ENCODE data around the gene SETDB1. TPM values are rescaled to one million over a fixed set of nuclear protein-coding genes. Genes with fewer than 3 reads are reported as not detected.

Gene SETDB1
- total and polyA plus RNA-seq, 2 of the 8 experiments (the other 6 are each of a cell fraction or from before 2014, with no cell fraction given): 27.5 to 48.8 TPM

GRCh38 chr1:150999926-151000325 is 73.8 kb downstream of the SETDB1 start:
- no peak overlapping the region for H4K91ac ChIP-seq (replicated peaks; ENCODE audit: insufficient read length, low read length)
- H3K4ac ChIP-seq (replicated peaks; ENCODE audit: insufficient read length, low read depth, low read length): no peak overlapping the region
- no peak overlapping the region for H2BK12ac ChIP-seq (ENCODE audit: low read depth, low read length)
- no peak overlapping the region for H2BK15ac ChIP-seq (ENCODE audit: low read length)
- H3K9me3 ChIP-seq (ENCODE audit: insufficient read depth in 2 of 2, low read depth in 1 of 2, low read length in 1 of 2): no peaks in the 10 kb centered on the region
- no peaks in the 10 kb centered on the region for H3K23me2 ChIP-seq (ENCODE audit: low read depth, low read length)
- H3K4me2 ChIP-seq (ENCODE audit: insufficient read depth in 1 of 2, low read depth in 2 of 2, low read length in 2 of 2): no peak overlapping the region
- H3K23ac ChIP-seq (ENCODE audit: insufficient read length): no peak overlapping the region
- H2BK120ac ChIP-seq (replicated peaks; ENCODE audit: low read depth, low read length): no peak overlapping the region
- peaks cover 0 to 4% (median 0%) of the 10 kb centered on the region in 4 experiments; a peak in 1 of 7 replicates for H3K4me1 ChIP-seq (replicated peaks in 1 of 4; ENCODE audit: control insufficient read depth in 3 of 4, insufficient read depth in 4 of 4, low read length in 3 of 4)
- H3K4me3 ChIP-seq (ENCODE audit: extremely low read depth in 1 of 4, insufficient read depth in 2 of 4, low read depth in 3 of 4, low read length in 4 of 4): no peak overlapping the region
- H3K79me2 ChIP-seq (ENCODE audit: control insufficient read depth in 1 of 2, insufficient read depth in 2 of 2, low read length in 2 of 2): no peaks in the 10 kb centered on the region
- H2BK20ac ChIP-seq (ENCODE audit: low read length): no peak overlapping the region
- CTCF ChIA-PET (ENCODE audit: partially characterized antibody): interaction anchor here (0.6 to 7.0 kb wide), 4 partner anchors 18 to 157 kb away, joined by 3 to 183 read pairs (median 4); partner anchors contain the start of genes ANXA9, CERS2 and TNFAIP8L2
- H3K79me1 ChIP-seq (ENCODE audit: low read depth, low read length): no peaks in the 10 kb centered on the region
- H3K18ac ChIP-seq (ENCODE audit: extremely low read depth, low read length): no peak overlapping the region
- H4K8ac ChIP-seq (ENCODE audit: extremely low read depth, insufficient read depth, low read length): no peak overlapping the region
- no peak overlapping the region for H2AK5ac ChIP-seq (ENCODE audit: low read depth, low read length)
- WGBS, 2 experiments (ENCODE audit: extremely low coverage in 1 of 2, insufficient coverage in 1 of 2, insufficient read length in 1 of 2, insufficient replicate concordance in 2 of 2, low coverage in 1 of 2, low lambda C conversion rate in 2 of 2, missing lambda C conversion rate in 1 of 2): 93% methylated on average over 2 of the region's 2 CpGs; no CpG with 5 or more reads in 1 of the 2 experiments
- H3K14ac ChIP-seq (ENCODE audit: insufficient read length): no peak overlapping the region
- FAIRE-seq: no peak
- H2AFZ ChIP-seq (ENCODE audit: low read length): no peak overlapping the region
- H2BK5ac ChIP-seq (ENCODE audit: low read depth, low read length): no peak overlapping the region
- no peak overlapping the region for H3K9ac ChIP-seq (replicated peaks in 1 of 4; ENCODE audit: extremely low read depth in 1 of 4, low read depth in 3 of 4, low read length in 3 of 4)
- H3K27me3 ChIP-seq (replicated peaks in 1 of 4; ENCODE audit: control insufficient read depth in 3 of 4, extremely low read depth in 1 of 4, insufficient read depth in 3 of 4, low read length in 3 of 4): no peaks in the 10 kb centered on the region
- no peak overlapping the region for H3K27ac ChIP-seq (ENCODE audit: low read depth, low read length)
- no peaks in the 10 kb centered on the region for H4K20me1 ChIP-seq (replicated peaks in 1 of 2; ENCODE audit: control insufficient read depth in 1 of 2, insufficient read depth in 2 of 2, low read length in 2 of 2)
- peaks cover 0 to 7% (median 5%) of the 10 kb centered on the region in 4 experiments; a peak in 6 of 8 replicates for H3K36me3 ChIP-seq (ENCODE audit: control insufficient read depth in 2 of 4, insufficient read depth in 4 of 4, low read length in 3 of 4)
- no peak for DNase-seq (ENCODE audit: low read depth in 1 of 2, low spot score in 2 of 2)
- POLR2A ChIA-PET (ENCODE audit: partially characterized antibody): interaction anchor here (0.6 kb wide), 1 partner anchor 50 kb away, joined by 4 read pairs; no protein-coding TSS in a partner anchor
- no peak overlapping the region for H3K56ac ChIP-seq (replicated peaks; ENCODE audit: insufficient read length, low read depth, low read length)
- no peak overlapping the region for H4K5ac ChIP-seq (ENCODE audit: insufficient read length, low read depth, low read length)
- TF ChIP-seq NANOG (IDR thresholded peaks at IDR 0.05; ENCODE audit: insufficient read depth, low read depth, low read length, poor library complexity, severe bottlenecking) (no peak), SIN3A (conservative IDR thresholded peaks at IDR 0.05 in 1 of 2, IDR thresholded peaks at IDR 0.05 in 1 of 2; ENCODE audit: low read depth in 1 of 2, low read length in 2 of 2) (no peak), TBP (IDR thresholded peaks at IDR 0.05; ENCODE audit: low read depth, low read length) (no peak), RXRA (IDR thresholded peaks at IDR 0.05; ENCODE audit: insufficient read depth, low read depth, low read length) (no peak), RNF2 (IDR thresholded peaks at IDR 0.05; ENCODE audit: borderline replicate concordance, low read depth, low read length, missing control alignments, poor library complexity, severe bottlenecking) (no peak), CEBPB (IDR thresholded peaks at IDR 0.05; ENCODE audit: low read depth, low read length) (no peak), EGR1 (IDR thresholded peaks at IDR 0.05; ENCODE audit: borderline replicate concordance, low read depth, low read length) (no peak), YY1 (IDR thresholded peaks at IDR 0.05; ENCODE audit: low read depth, low read length) (no peak), EP300 (IDR thresholded peaks at IDR 0.05; ENCODE audit: borderline replicate concordance in 1 of 2, low read depth in 2 of 2, low read length in 2 of 2) (no peak), JUN (IDR thresholded peaks at IDR 0.05; ENCODE audit: low read depth, low read length) (no peak), PHF8 (conservative IDR thresholded peaks at IDR 0.05; ENCODE audit: low read depth, low read length) (no peak), RBBP5 (IDR thresholded peaks at IDR 0.05; ENCODE audit: borderline replicate concordance, low read depth, low read length) (no peak), TCF12 (IDR thresholded peaks at IDR 0.05; ENCODE audit: low read depth, low read length) (no peak)

All from H1 (cell line).